Measurements from ENCODE around the gene GK. TPM values are rescaled to one million over a fixed set of nuclear protein-coding genes. Genes with fewer than 3 reads are reported as not detected.
A peak's percentile ranks its signal among the peaks of the same experiment; 100 is the strongest.
"Not testable (repeated sequence)": the region's sequence is repeated elsewhere in the genome, so short reads cannot be mapped to it uniquely, and the experiment has no call there.

Gene GK
- polyA plus RNA-seq, 1 donor, result 133 TPM

DNA sequence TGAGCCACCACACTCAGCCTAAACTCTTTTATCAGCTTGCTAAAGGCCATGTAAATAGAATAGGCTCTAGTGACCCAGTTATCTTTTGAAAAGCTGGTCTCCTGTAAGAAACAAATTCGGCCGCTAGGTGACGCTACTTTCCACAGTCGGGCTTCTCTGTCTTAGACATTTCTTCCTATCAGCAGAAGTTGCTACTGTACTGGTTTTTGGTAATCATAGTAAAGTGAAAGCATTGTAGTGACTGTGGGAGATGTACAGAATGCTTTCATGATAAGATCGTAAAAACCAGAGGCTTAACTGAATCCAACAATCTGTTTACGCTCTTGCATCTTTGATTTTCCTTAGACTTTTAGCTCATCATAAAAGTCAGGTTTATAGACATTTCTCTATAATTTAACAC lies 82.6 kb downstream of the GK start:
- DNase-seq, result peak; percentile 25 to 48
- H3K27ac ChIP-seq (ENCODE audit: low read length), result no peak overlapping the region
- WGBS (ENCODE audit: insufficient coverage, low lambda C conversion rate), result no CpG with 5 or more reads among the region's 6 CpGs

DNA sequence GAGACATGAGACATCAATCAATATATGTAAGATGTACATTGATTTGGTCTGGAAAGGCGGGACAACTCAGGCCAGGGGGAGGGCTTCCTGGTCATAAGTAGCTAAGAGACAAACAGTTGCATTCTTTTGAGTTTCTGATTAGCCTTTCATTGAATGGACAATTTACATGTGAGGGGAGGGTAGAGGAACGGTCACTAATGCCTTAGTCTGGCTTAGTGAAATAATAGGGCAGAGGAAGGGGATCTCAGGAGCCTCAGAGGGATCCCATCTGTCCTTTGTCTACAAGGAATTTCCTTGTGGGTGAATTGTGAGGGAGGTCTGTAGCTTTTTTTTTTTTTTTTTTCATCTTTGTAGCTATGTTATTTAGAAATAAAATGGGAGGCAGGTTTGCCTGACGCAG lies 88.3 kb downstream of the GK start:
- WGBS (ENCODE audit: insufficient coverage, low lambda C conversion rate), result no CpG with 5 or more reads among the region's 3 CpGs

More for the DNA sequence above, 82.6 kb downstream of the GK start:
- H3K4me3 ChIP-seq (ENCODE audit: low read length), result no peak overlapping the region
- H3K27me3 ChIP-seq (ENCODE audit: control insufficient read depth, insufficient read depth, low read length), result no peaks in the 10 kb centered on the region
- no peaks in the 10 kb centered on the region for H3K9me3 ChIP-seq (ENCODE audit: control insufficient read depth, low read depth, low read length)
- H3K36me3 ChIP-seq (ENCODE audit: control insufficient read depth, insufficient read depth, low read length), result no peaks in the 10 kb centered on the region
- H3K4me1 ChIP-seq (ENCODE audit: control insufficient read depth, insufficient read depth, low read length), result no peaks in the 10 kb centered on the region

GRCh38 chrX:30748342-30748960 lies 95.2 kb downstream of the GK start:
- no peaks in the 10 kb centered on the region for H3K4me1 ChIP-seq (ENCODE audit: control insufficient read depth, insufficient read depth, low read length)
- DNase-seq, result peak; percentile 55 to 76
- no CpG with 5 or more reads among the region's 11 CpGs for WGBS (ENCODE audit: insufficient coverage, low lambda C conversion rate)
- peak overlapping the region; percentile 21 for H3K4me3 ChIP-seq (ENCODE audit: low read length)
- H3K9me3 ChIP-seq (ENCODE audit: control insufficient read depth, low read depth, low read length), result no peaks in the 10 kb centered on the region
- peak overlapping the region; percentile 44 for H3K27ac ChIP-seq (ENCODE audit: low read length)
- no peaks in the 10 kb centered on the region for H3K27me3 ChIP-seq (ENCODE audit: control insufficient read depth, insufficient read depth, low read length)
- no peaks in the 10 kb centered on the region for H3K36me3 ChIP-seq (ENCODE audit: control insufficient read depth, insufficient read depth, low read length)

More for the DNA sequence above, 88.3 kb downstream of the GK start:
- Histone ChIP-seq H3K27ac (ENCODE audit: low read length) (no peak overlapping the region), H3K36me3 (ENCODE audit: control insufficient read depth, insufficient read depth, low read length) (no peaks in the 10 kb centered on the region), H3K27me3 (ENCODE audit: control insufficient read depth, insufficient read depth, low read length) (no peaks in the 10 kb centered on the region), H3K9me3 (ENCODE audit: control insufficient read depth, low read depth, low read length) (no peaks in the 10 kb centered on the region), H3K4me1 (ENCODE audit: control insufficient read depth, insufficient read depth, low read length) (no peaks in the 10 kb centered on the region), H3K4me3 (ENCODE audit: low read length) (no peak overlapping the region)
- DNase-seq, result no peak

GRCh38 chrX:30751497-30751896 lies 98.3 kb downstream of the GK start:
- Histone ChIP-seq H3K4me1 (ENCODE audit: control insufficient read depth, insufficient read depth, low read length) (no peaks in the 10 kb centered on the region), H3K27ac (ENCODE audit: low read length) (no peak overlapping the region), H3K4me3 (ENCODE audit: low read length) (no peak overlapping the region), H3K27me3 (ENCODE audit: control insufficient read depth, insufficient read depth, low read length) (no peaks in the 10 kb centered on the region), H3K9me3 (ENCODE audit: control insufficient read depth, low read depth, low read length) (no peaks in the 10 kb centered on the region), H3K36me3 (ENCODE audit: control insufficient read depth, insufficient read depth, low read length) (no peaks in the 10 kb centered on the region)
- DNase-seq, result no peak
- no CpG with 5 or more reads among the region's 3 CpGs for WGBS (ENCODE audit: insufficient coverage, low lambda C conversion rate)

GRCh38 chrX:30762755-30763154 lies 109.5 kb downstream of the GK start:
- no peak overlapping the region for H3K27ac ChIP-seq (ENCODE audit: low read length)
- H3K36me3 ChIP-seq (ENCODE audit: control insufficient read depth, insufficient read depth, low read length), result no peaks in the 10 kb centered on the region

DNA sequence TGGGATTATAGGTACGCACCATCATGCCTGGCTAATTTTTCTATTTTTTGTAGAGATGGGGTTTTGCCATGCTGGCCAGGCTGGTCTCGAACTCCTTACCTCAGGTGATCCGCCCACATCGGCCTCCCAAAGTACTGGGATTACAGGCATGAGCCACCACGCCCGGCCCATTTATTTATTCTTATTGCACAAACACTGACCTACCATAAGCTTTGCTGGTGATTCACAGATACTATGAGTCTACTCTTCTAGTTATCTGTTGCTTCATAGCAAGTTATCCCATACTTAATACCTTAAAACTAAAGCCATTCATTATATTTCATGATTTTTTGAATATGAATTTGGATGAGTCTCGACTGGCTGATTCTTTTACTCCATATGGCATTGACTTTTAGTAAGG lies 120.5 kb downstream of the GK start:
- not testable (repeated sequence) for H3K27me3 ChIP-seq (ENCODE audit: control insufficient read depth, insufficient read depth, low read length); H3K27ac ChIP-seq (ENCODE audit: low read length); H3K4me1 ChIP-seq (ENCODE audit: control insufficient read depth, insufficient read depth, low read length); H3K36me3 ChIP-seq (ENCODE audit: control insufficient read depth, insufficient read depth, low read length); H3K4me3 ChIP-seq (ENCODE audit: low read length); H3K9me3 ChIP-seq (ENCODE audit: control insufficient read depth, low read depth, low read length); DNase-seq
- no CpG with 5 or more reads among the region's 7 CpGs for WGBS (ENCODE audit: insufficient coverage, low lambda C conversion rate)

More at GRCh38 chrX:30762755-30763154, 109.5 kb downstream of the GK start:
- H3K4me1 ChIP-seq (ENCODE audit: control insufficient read depth, insufficient read depth, low read length), result no peaks in the 10 kb centered on the region
- H3K27me3 ChIP-seq (ENCODE audit: control insufficient read depth, insufficient read depth, low read length), result no peaks in the 10 kb centered on the region
- DNase-seq, result no peak
- no peak overlapping the region for H3K4me3 ChIP-seq (ENCODE audit: low read length)
- no peaks in the 10 kb centered on the region for H3K9me3 ChIP-seq (ENCODE audit: control insufficient read depth, low read depth, low read length)
- 80% methylated on average over 1 of the region's 3 CpGs for WGBS (ENCODE audit: insufficient coverage, low lambda C conversion rate)

DNA sequence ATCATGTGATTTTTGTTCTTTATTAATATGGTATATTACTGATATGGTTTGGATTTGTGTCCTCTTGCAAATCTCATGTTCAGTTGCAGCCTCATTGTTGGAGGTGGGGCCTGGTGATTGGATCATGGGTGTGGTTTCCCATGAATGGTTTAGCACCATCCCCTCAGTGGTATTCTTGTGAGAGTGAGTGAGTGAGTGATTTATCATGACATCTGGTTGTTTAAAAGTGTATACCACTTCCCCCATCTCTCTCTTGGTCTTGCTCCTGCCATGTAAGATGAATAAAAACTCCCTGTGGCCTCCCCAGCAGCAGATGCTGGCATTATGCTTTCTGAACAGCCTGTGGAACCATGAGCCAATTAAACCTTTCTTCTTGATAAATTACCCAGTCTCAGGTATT lies 124.4 kb downstream of the GK start:
- DNase-seq, result no peak
- Histone ChIP-seq H3K9me3 (ENCODE audit: control insufficient read depth, low read depth, low read length) (no peaks in the 10 kb centered on the region), H3K4me1 (ENCODE audit: control insufficient read depth, insufficient read depth, low read length) (no peaks in the 10 kb centered on the region), H3K36me3 (ENCODE audit: control insufficient read depth, insufficient read depth, low read length) (no peaks in the 10 kb centered on the region), H3K27ac (ENCODE audit: low read length) (no peak overlapping the region), H3K4me3 (ENCODE audit: low read length) (no peak overlapping the region), H3K27me3 (ENCODE audit: control insufficient read depth, insufficient read depth, low read length) (no peaks in the 10 kb centered on the region)

GRCh38 chrX:30779453-30780030 lies 126.3 kb downstream of the GK start:
- H3K4me1 ChIP-seq (ENCODE audit: control insufficient read depth, insufficient read depth, low read length), result no peaks in the 10 kb centered on the region
- no peak overlapping the region for H3K4me3 ChIP-seq (ENCODE audit: low read length)
- no peaks in the 10 kb centered on the region for H3K36me3 ChIP-seq (ENCODE audit: control insufficient read depth, insufficient read depth, low read length)
- no peaks in the 10 kb centered on the region for H3K9me3 ChIP-seq (ENCODE audit: control insufficient read depth, low read depth, low read length)
- no peaks in the 10 kb centered on the region for H3K27me3 ChIP-seq (ENCODE audit: control insufficient read depth, insufficient read depth, low read length)
- no peak overlapping the region for H3K27ac ChIP-seq (ENCODE audit: low read length)
- WGBS (ENCODE audit: insufficient coverage, low lambda C conversion rate), result no CpG with 5 or more reads among the region's 19 CpGs
- no peak for DNase-seq

Other genes starting within 250 kb of the GK start
- 0.96 TPM for gene TASL, start 75.7 kb upstream of the GK start, polyA plus RNA-seq
- 45.2 TPM for gene TAB3, start 235.8 kb downstream of the GK start, polyA plus RNA-seq